Astrocyte (in vitro differentiated cells and primary cell): ENCODE data around the gene TIMM13. TPM values are rescaled to one million over a fixed set of nuclear protein-coding genes. Genes with fewer than 3 reads are reported as not detected.

ENCODE experiments used
- DNase-seq: peaks from one replicate; pipeline ENCODE4 v3.0.0-alpha.2; 2010; ENCODE audit warnings: low read depth
- FAIRE-seq: peaks from 2 replicates; lab custom pipeline; 2011; peaks lifted over from hg19 to GRCh38; lab: Jason Lieb, UNC
- H2AFZ ChIP-seq: 2 replicates; pipeline ENCODE4 v1.6.0; 2012; ENCODE audit warnings: low read depth, low read length, inconsistent platforms
- H3K27ac ChIP-seq: 2 replicates; pipeline ENCODE4 v1.5.1; 2011; ENCODE audit warnings: low read depth, low read length, inconsistent platforms
- H3K27me3 ChIP-seq: 2 replicates; pipeline ENCODE4 v1.6.0; 2011; ENCODE audit warnings: low read length, inconsistent platforms; ENCODE audit not compliant: insufficient read depth
- H3K36me3 ChIP-seq: 2 replicates; pipeline ENCODE4 v1.5.1; 2011; ENCODE audit warnings: low read length, inconsistent platforms; ENCODE audit not compliant: insufficient read depth
- H3K4me1 ChIP-seq: 2 replicates; pipeline ENCODE4 v1.5.1; 2011; ENCODE audit warnings: low read length, inconsistent platforms; ENCODE audit not compliant: insufficient read depth
- H3K4me2 ChIP-seq: 2 replicates; pipeline ENCODE4 v1.6.0; 2012; ENCODE audit warnings: low read length, inconsistent platforms
- H3K4me3 ChIP-seq: 2 replicates; pipeline ENCODE4 v1.5.1; 2011; ENCODE audit warnings: low read depth, mild to moderate bottlenecking, low read length, inconsistent platforms; ENCODE audit not compliant: insufficient read depth
- H3K79me2 ChIP-seq: 2 replicates; pipeline ENCODE4 v1.6.0; 2012; ENCODE audit warnings: mild to moderate bottlenecking, low read length, inconsistent platforms; ENCODE audit not compliant: insufficient read depth
- H3K9ac ChIP-seq: 2 replicates; pipeline ENCODE4 v1.6.0; 2012; ENCODE audit warnings: mild to moderate bottlenecking, low read length, inconsistent platforms
- H3K9me3 ChIP-seq: 2 replicates; pipeline ENCODE4 v1.5.1; 2012; ENCODE audit warnings: low read depth, mild to moderate bottlenecking, low read length, inconsistent platforms; ENCODE audit not compliant: insufficient read depth
- H4K20me1 ChIP-seq: 2 replicates; pipeline ENCODE4 v1.6.0; 2012; ENCODE audit warnings: low read length, inconsistent platforms; ENCODE audit not compliant: insufficient read depth
- H3K27ac Mint-ChIP-seq: one replicate; pipeline ENCODE4 v1.8.0; 2021; ENCODE audit warnings: mild to moderate bottlenecking, mixed read lengths; ENCODE audit not compliant: unreplicated experiment
- H3K27me3 Mint-ChIP-seq: one replicate; pipeline ENCODE4 v1.8.0; 2021; ENCODE audit warnings: low read depth, mixed read lengths; ENCODE audit not compliant: unreplicated experiment
- H3K36me3 Mint-ChIP-seq: one replicate; pipeline ENCODE4 v1.8.0; 2021; ENCODE audit warnings: low read depth, mixed read lengths; ENCODE audit not compliant: unreplicated experiment
- H3K4me1 Mint-ChIP-seq: one replicate; pipeline ENCODE4 v1.8.0; 2021; ENCODE audit warnings: low read depth, mixed read lengths; ENCODE audit not compliant: unreplicated experiment
- H3K4me3 Mint-ChIP-seq: one replicate; pipeline ENCODE4 v1.8.0; 2021; ENCODE audit warnings: mild to moderate bottlenecking, moderate library complexity, mixed read lengths; ENCODE audit not compliant: unreplicated experiment
- H3K9me3 Mint-ChIP-seq: one replicate; pipeline ENCODE4 v1.8.0; 2021; ENCODE audit warnings: mild to moderate bottlenecking, mixed read lengths; ENCODE audit not compliant: unreplicated experiment
- EZH2 ChIP-seq: IDR thresholded peaks from 2 replicates; pipeline ENCODE4 v1.6.1; 2012; ENCODE audit warnings: mild to moderate bottlenecking, low read length, inconsistent platforms; ENCODE audit not compliant: insufficient read depth
- total RNA-seq: library from RNA; stranded (reverse); gene quantifications from 2 replicates; pipeline ENCODE4 v1.2.1, GENCODE V29; 2021
- TF ChIP-seq, protein P1 (sequence below): IDR thresholded peaks from 2 replicates; pipeline ENCODE4 v1.5.1; 2011; ENCODE audit warnings: low read depth, mild to moderate bottlenecking, inconsistent platforms, low read length, moderate library complexity; ENCODE audit not compliant: insufficient read depth

The TIMM13 gene
- total RNA-seq, 1 donor from 2014 or later: 105 TPM

DNA sequence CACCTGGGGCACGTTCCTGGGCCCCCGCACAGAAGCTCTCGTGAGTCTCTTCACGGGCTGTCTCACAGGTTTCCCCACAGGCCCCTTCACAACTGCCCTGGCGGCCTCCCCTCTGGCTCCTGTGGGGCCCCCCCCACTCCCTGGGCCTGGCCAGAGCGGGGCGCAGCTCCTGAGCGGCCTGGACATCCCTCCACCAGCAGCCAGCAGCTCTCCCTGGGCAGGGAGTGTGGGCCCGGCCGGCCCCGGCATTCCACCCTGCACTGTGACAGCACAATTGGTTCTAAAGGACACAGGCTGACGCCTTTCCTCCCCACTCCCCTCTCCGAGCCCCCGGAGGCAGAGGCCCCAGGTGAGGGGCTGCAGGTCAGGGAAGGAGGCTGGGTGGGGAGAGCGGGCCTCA, 9.5 kb upstream of the TIMM13 start:
- H3K9me3 ChIP-seq: no peaks in the 10 kb centered on the region
- no peak overlapping the region for H3K4me2 ChIP-seq
- H3K27ac ChIP-seq: no peak overlapping the region
- H3K36me3 ChIP-seq: no peaks in the 10 kb centered on the region
- no peaks in the 10 kb centered on the region for H3K27me3 ChIP-seq
- H3K79me2 ChIP-seq: peaks cover 41% of the 10 kb centered on the region
- no peak overlapping the region for H3K4me3 ChIP-seq
- FAIRE-seq (no peak), DNase-seq (no peak)
- no peaks in the 10 kb centered on the region for H3K4me1 ChIP-seq
- Mint-ChIP-seq H3K9me3 (no peaks in the 10 kb centered on the region), H3K27me3 (no peaks in the 10 kb centered on the region), H3K27ac (no peak overlapping the region), H3K36me3 (peaks cover 2% of the 10 kb centered on the region), H3K4me1 (no peaks in the 10 kb centered on the region), H3K4me3 (no peak overlapping the region)
- H4K20me1 ChIP-seq: peaks cover 35% of the 10 kb centered on the region
- H3K9ac ChIP-seq: no peak overlapping the region
- no peak overlapping the region for H2AFZ ChIP-seq
- no peak for TF ChIP-seq EZH2
- TF ChIP-seq, protein P1, sequence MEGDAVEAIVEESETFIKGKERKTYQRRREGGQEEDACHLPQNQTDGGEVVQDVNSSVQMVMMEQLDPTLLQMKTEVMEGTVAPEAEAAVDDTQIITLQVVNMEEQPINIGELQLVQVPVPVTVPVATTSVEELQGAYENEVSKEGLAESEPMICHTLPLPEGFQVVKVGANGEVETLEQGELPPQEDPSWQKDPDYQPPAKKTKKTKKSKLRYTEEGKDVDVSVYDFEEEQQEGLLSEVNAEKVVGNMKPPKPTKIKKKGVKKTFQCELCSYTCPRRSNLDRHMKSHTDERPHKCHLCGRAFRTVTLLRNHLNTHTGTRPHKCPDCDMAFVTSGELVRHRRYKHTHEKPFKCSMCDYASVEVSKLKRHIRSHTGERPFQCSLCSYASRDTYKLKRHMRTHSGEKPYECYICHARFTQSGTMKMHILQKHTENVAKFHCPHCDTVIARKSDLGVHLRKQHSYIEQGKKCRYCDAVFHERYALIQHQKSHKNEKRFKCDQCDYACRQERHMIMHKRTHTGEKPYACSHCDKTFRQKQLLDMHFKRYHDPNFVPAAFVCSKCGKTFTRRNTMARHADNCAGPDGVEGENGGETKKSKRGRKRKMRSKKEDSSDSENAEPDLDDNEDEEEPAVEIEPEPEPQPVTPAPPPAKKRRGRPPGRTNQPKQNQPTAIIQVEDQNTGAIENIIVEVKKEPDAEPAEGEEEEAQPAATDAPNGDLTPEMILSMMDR: no peak

DNA sequence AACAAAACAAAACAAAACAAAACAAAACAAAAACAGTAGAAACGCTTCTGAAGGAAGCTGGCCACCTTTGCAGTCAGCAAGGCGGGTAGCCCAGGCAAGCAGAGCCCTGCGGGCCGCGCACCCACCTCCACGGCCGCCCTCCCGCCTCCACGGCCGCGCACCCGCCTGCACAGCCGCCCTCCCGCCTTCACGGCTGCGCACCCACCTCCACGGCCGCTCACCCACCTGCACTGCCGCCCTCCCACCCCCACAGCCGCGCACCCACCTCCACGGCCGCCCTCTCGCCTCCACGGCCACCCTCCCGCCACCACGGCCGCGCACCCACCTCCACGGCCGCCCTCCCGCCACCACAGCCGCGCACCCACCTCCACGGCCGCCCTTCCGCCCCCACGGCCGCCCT, 9.0 kb upstream of the TIMM13 start:
- H3K27me3 ChIP-seq: no peaks in the 10 kb centered on the region
- no peaks in the 10 kb centered on the region for H3K9me3 Mint-ChIP-seq
- H3K9me3 ChIP-seq: no peaks in the 10 kb centered on the region
- H3K4me1 ChIP-seq: no peaks in the 10 kb centered on the region
- H3K9ac ChIP-seq: no peak overlapping the region
- H3K4me1 Mint-ChIP-seq: no peaks in the 10 kb centered on the region
- H3K4me3 ChIP-seq: no peak overlapping the region
- no peak overlapping the region for H3K4me3 Mint-ChIP-seq
- H3K27me3 Mint-ChIP-seq: no peaks in the 10 kb centered on the region
- peaks cover 32% of the 10 kb centered on the region for H4K20me1 ChIP-seq
- H3K27ac ChIP-seq: no peak overlapping the region
- H3K36me3 Mint-ChIP-seq: peaks cover 2% of the 10 kb centered on the region
- no peak overlapping the region for H3K4me2 ChIP-seq
- TF ChIP-seq, protein P1: no peak
- H2AFZ ChIP-seq: no peak overlapping the region
- H3K36me3 ChIP-seq: no peaks in the 10 kb centered on the region
- DNase-seq: no peak
- H3K27ac Mint-ChIP-seq: no peak overlapping the region
- H3K79me2 ChIP-seq: peaks cover 36% of the 10 kb centered on the region
- FAIRE-seq: no peak

DNA sequence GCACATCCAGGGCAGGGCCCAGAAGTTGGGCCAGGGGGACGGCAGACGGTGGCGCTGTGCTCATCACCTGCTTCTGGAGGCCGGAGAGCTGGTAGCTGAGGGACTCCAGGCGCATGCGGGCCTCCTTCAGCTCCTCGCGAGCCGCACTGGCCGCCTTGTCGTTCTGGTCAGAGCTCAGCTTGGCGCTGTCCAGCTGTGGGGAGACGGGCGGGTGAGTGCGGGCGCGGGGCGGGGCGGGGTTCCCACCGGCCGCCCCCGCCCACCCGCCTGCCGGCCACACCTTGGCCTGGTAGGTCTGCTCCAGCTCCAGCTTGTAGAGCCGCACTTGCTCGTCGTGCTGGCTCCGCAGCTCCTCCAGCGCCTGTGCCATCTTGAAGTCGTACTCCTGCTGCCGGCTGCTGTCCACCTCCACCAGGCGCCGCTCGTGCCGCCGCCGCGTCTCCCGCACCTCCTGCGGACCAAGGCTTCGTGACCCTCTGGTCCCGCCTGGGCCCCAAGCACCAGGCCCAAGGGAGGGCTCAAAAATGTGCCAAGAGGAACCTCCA, 7.4 kb upstream of the TIMM13 start:
- no peak overlapping the region for H3K4me2 ChIP-seq
- H3K27me3 Mint-ChIP-seq: no peaks in the 10 kb centered on the region
- H3K4me3 Mint-ChIP-seq: no peak overlapping the region
- H3K4me3 ChIP-seq: no peak overlapping the region
- no peaks in the 10 kb centered on the region for H3K27me3 ChIP-seq
- H3K9me3 Mint-ChIP-seq: no peaks in the 10 kb centered on the region
- H3K9ac ChIP-seq: no peak overlapping the region
- no peak for FAIRE-seq
- H3K4me1 Mint-ChIP-seq: no peaks in the 10 kb centered on the region
- TF ChIP-seq, protein P1: no peak
- TF ChIP-seq EZH2: no peak
- H2AFZ ChIP-seq: no peak overlapping the region
- H3K27ac ChIP-seq: no peak overlapping the region
- H3K9me3 ChIP-seq: no peaks in the 10 kb centered on the region
- H3K79me2 ChIP-seq: peaks cover 24% of the 10 kb centered on the region
- H3K4me1 ChIP-seq: no peaks in the 10 kb centered on the region
- peaks cover 3% of the 10 kb centered on the region for H3K36me3 ChIP-seq
- no peak overlapping the region for H3K27ac Mint-ChIP-seq
- no peak for DNase-seq
- peaks cover 20% of the 10 kb centered on the region for H4K20me1 ChIP-seq
- peaks cover 3% of the 10 kb centered on the region for H3K36me3 Mint-ChIP-seq
